Parietal lobe (tissue), 1 donor: Measurements from ENCODE around the gene CSF2RB. TPM values are rescaled to one million over a fixed set of nuclear protein-coding genes. Genes with fewer than 3 reads are reported as not detected.

Experiments used
- total RNA-seq: library from RNA; depleted of rRNA; stranded (reverse); fragments of >200 nt; gene quantifications from one replicate; pipeline ENCODE4 v1.2.3, GENCODE V29; 2014

Gene CSF2RB
- 0.31 TPM for total RNA-seq

DNA sequence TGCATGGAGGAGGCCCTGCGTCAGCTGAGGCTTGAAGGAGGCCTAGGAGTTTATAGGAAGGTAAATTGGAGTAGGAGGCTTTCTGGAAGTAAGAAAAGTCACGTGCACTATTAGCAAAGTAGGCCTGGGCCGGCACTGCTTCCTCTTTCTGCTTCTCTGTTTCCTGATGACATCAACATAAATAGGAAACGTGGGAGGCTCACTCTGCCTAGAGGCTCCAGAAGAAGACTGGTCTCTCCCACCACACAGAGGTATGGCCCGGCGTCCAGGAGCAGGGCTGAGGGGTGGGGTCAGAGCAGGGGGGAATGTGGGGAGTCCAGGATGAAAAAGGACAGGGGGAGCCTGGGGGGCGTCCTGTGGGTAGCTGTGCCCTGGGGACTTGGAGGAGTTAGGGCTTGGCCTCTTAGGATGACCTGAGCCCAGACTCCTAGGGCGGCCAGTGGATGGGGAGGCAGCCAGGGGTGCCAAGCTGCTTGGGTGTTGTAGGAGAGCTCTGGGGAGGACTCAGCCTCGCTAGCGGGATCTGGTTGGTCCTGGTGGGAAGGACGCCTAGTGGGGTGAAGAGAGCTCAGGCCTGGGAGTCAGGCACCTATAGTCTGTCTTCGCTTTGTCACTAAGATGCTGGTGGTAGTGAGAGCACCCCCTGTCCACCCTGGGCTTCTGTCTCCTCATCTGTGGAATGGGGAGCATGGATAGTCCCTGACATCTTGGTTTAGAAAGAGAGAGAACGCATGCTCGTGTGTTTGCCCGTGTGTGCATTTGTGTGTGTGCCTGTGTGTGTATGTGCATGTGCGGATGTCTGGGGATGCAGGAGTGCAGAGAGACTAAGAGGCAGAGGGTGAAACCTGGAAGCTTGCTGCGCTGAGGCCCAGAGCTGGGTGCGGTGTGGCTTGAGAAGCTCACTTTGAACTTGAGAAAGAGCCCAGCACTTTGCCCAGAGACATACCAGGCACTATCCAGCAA is at the start of gene CSF2RB:
CSF2RB (plus strand) TSS at position 202 of the 963 bp plus-strand sequence. CDS start 8,580 bp downstream, outside the sequence.

Other genes with a start within 250 kb of the CSF2RB start
- 3.8 TPM for gene CACNG2, start 209.9 kb upstream of the CSF2RB start, total RNA-seq
- gene IFT27, start 137.5 kb upstream of the CSF2RB start, total RNA-seq = 26.3 TPM
- not detected for gene PVALB, start 96.6 kb upstream of the CSF2RB start, total RNA-seq
- not detected for gene NCF4, start 52.6 kb upstream of the CSF2RB start, total RNA-seq
- gene TST, start 105.8 kb downstream of the CSF2RB start, total RNA-seq = 5.0 TPM
- gene MPST, start 106.1 kb downstream of the CSF2RB start, total RNA-seq = 24.1 TPM
- gene KCTD17, start 138.1 kb downstream of the CSF2RB start, total RNA-seq = 28.8 TPM
- not detected for gene TMPRSS6, start 196.1 kb downstream of the CSF2RB start, total RNA-seq
- not detected for gene IL2RB, start 236.3 kb downstream of the CSF2RB start, total RNA-seq